Measurements from ENCODE around the gene ITPKB. TPM values are rescaled to one million over a fixed set of nuclear protein-coding genes. Genes with fewer than 3 reads are reported as not detected.

Gene ITPKB
- total and polyA plus RNA-seq, 7 experiments from 2014 or later, result 51.7 to 429 (median 177) TPM

DNA sequence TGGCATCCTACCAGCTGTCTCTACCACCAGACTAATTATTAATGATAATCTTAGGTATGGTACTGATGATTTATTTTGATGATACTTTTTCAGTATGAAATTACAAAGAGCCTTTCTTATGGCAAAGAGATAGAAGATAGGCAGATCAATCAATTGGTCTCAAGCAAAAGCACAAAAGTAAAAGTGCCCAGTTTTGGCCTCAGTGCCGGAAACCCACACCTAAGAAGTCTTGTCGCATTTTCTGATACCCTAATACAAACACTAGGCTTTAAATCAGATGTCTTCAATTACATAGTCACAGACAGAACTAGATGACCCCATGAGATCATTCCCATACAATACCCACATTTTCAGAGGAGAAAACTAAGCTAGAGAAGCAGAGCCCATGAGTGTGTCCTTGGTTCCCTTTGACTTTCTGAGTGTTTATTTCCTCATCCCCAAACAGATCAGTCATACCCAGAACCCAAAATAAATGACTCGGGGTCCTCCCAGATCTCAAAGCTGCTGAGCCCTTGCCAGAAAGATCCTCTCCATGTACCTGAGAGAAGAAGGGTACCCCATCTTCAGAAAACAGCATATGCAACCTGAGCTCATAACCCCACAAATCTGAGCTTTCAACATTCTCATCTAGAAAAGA lies 7.7 kb downstream of the ITPKB start:
- Mint-ChIP-seq H3K27me3 (no peaks in the 10 kb centered on the region), H3K4me1 (peaks cover 54 to 94% (median 67%) of the 10 kb centered on the region in 7 donors), H3K36me3 (peaks cover 25 to 82% (median 70%) of the 10 kb centered on the region in 5 donors), H3K9me3 (peaks cover 0 to 3% (median 0%) of the 10 kb centered on the region in 11 donors), H3K4me3 (peak overlapping the region; percentile 86 to 99 (median 92)), H3K27ac (peak overlapping the region; percentile 88 to 97 (median 94))
- intact Hi-C loops (cut with micrococcal nuclease), result loop anchor here (1.0 to 10.0 kb wide), 5 partner anchors 8 to 1353 kb away; partner anchors contain the start of genes ARF1 (in 1 of the 2), H3-3A (in 1 of the 2) and ITPKB (in 1 of the 2)
- Histone ChIP-seq H3K36me3 (ENCODE audit: control insufficient read depth in 2 of 3, insufficient read depth in 3 of 3, low read length in 3 of 3) (peaks cover 5 to 47% (median 35%) of the 10 kb centered on the region in 3 experiments), H3K4me3 (ENCODE audit: low read length) (peak overlapping the region; percentile 99), H3K27ac (ENCODE audit: low read depth, low read length) (peak overlapping the region; percentile 92), H3K27me3 (ENCODE audit: control insufficient read depth in 2 of 2, insufficient read depth in 2 of 2, low read length in 2 of 2) (no peaks in the 10 kb centered on the region), H3K4me1 (ENCODE audit: control insufficient read depth in 2 of 2, insufficient read depth in 2 of 2, low read length in 2 of 2) (peaks cover 39 to 61% of the 10 kb centered on the region in 2 donors), H3K9me3 (ENCODE audit: control insufficient read depth in 2 of 3, low read length in 3 of 3) (no peaks in the 10 kb centered on the region)
- CTCF ChIA-PET, result interaction anchor here (1.1 to 3.0 kb wide), 7 partner anchors 8 to 98 kb away, joined by 3 to 11 read pairs (median 8); partner anchors contain the start of gene ITPKB
- ATAC-seq (no peak), DNase-seq (peak in 1 of 9 donors; percentile 20)
- POLR2A ChIA-PET, result interaction anchor here (0.8 to 2.7 kb wide), 15 partner anchors 33 to 98 kb away, joined by 3 to 10 read pairs (median 4); no protein-coding TSS in a partner anchor

DNA sequence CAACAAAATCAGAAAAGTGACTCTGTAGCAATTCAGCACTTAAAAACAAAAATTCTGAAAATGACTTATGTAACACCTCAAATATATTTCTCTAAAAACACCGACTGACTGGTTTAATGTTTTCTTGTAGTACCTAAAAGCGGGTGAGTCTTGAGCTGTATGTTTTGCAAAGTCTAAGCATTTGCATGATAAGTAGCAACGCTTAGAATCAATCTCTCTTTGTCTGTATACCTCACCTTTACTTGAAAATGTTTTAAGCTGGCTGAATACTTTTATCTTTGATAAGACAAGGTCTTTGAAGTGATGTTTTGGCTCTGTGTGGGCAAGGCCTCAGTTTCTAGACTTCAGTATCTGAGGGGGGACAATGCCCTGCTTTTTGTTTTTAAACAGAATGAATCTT lies 8.2 kb downstream of the ITPKB start:
- peak overlapping the region; percentile 99 for H3K4me3 ChIP-seq (ENCODE audit: low read length)
- Mint-ChIP-seq H3K36me3 (peaks cover 29 to 83% (median 71%) of the 10 kb centered on the region in 5 donors), H3K27ac (peak overlapping the region; percentile 88 to 97 (median 94)), H3K27me3 (no peaks in the 10 kb centered on the region), H3K4me3 (peak overlapping the region; percentile 86 to 99 (median 92)), H3K4me1 (peaks cover 59 to 97% (median 72%) of the 10 kb centered on the region in 7 donors), H3K9me3 (peaks cover 0 to 4% (median 0%) of the 10 kb centered on the region in 11 donors)
- POLR2A ChIA-PET, result interaction anchor here (0.6 to 2.7 kb wide), 17 partner anchors 30 to 98 kb away, joined by 3 to 10 read pairs (median 3); no protein-coding TSS in a partner anchor
- intact Hi-C loops (cut with micrococcal nuclease), result loop anchor here (1.0 to 10.0 kb wide), 5 partner anchors 8 to 1354 kb away; partner anchors contain the start of genes ARF1 (in 1 of the 2), H3-3A (in 1 of the 2) and ITPKB (in 1 of the 2)
- peak in 3 of 9 donors; percentile 26 to 58 (median 43) for DNase-seq
- peak; percentile 40 for ATAC-seq
- peaks cover 5 to 47% (median 30%) of the 10 kb centered on the region in 3 experiments for H3K36me3 ChIP-seq (ENCODE audit: control insufficient read depth in 2 of 3, insufficient read depth in 3 of 3, low read length in 3 of 3)
- H3K27me3 ChIP-seq (ENCODE audit: control insufficient read depth in 2 of 2, insufficient read depth in 2 of 2, low read length in 2 of 2), result no peaks in the 10 kb centered on the region
- H3K4me1 ChIP-seq (ENCODE audit: control insufficient read depth in 2 of 2, insufficient read depth in 2 of 2, low read length in 2 of 2), result peaks cover 44 to 61% of the 10 kb centered on the region in 2 donors
- H3K27ac ChIP-seq (ENCODE audit: low read depth, low read length), result peak overlapping the region; percentile 92
- no peaks in the 10 kb centered on the region for H3K9me3 ChIP-seq (ENCODE audit: control insufficient read depth in 2 of 3, low read length in 3 of 3)
- CTCF ChIA-PET, result interaction anchor here (0.6 to 3.0 kb wide), 9 partner anchors 8 to 215 kb away, joined by 3 to 11 read pairs (median 7); partner anchors contain the start of gene ITPKB

DNA sequence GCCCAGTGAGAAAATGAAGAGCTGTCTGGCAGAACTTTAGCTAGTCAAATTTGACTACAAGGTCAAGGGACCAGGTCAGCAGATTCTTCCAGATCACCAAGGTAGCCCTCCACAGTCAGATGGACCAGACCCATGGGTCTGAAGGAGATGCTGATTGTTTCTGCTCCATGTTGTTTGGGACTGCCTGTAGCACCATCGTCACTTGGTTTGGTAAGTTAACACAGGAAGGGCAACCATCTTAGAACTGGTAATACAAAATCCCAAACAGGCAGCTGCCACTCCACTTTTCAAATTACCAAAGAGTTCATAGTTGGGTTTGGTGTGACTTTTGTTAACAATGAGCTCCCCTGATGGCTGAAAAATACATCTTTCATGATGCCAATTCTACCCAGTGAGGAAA lies 9.0 kb downstream of the ITPKB start:
- Mint-ChIP-seq H3K9me3 (peaks cover 0 to 4% (median 0%) of the 10 kb centered on the region in 11 donors), H3K36me3 (peaks cover 29 to 81% (median 67%) of the 10 kb centered on the region in 5 donors), H3K27me3 (no peaks in the 10 kb centered on the region), H3K27ac (peak overlapping the region; percentile 88 to 97 (median 94)), H3K4me1 (peaks cover 67 to 97% (median 74%) of the 10 kb centered on the region in 7 donors), H3K4me3 (peak overlapping the region; percentile 86 to 99 (median 92))
- Histone ChIP-seq H3K9me3 (ENCODE audit: control insufficient read depth in 2 of 3, low read length in 3 of 3) (no peaks in the 10 kb centered on the region), H3K27ac (ENCODE audit: low read depth, low read length) (peak overlapping the region; percentile 92), H3K27me3 (ENCODE audit: control insufficient read depth in 2 of 2, insufficient read depth in 2 of 2, low read length in 2 of 2) (no peaks in the 10 kb centered on the region), H3K4me1 (ENCODE audit: control insufficient read depth in 2 of 2, insufficient read depth in 2 of 2, low read length in 2 of 2) (peaks cover 52 to 62% of the 10 kb centered on the region in 2 donors), H3K4me3 (ENCODE audit: low read length) (peak overlapping the region; percentile 99), H3K36me3 (ENCODE audit: control insufficient read depth in 2 of 3, insufficient read depth in 3 of 3, low read length in 3 of 3) (peaks cover 5 to 46% (median 22%) of the 10 kb centered on the region in 3 experiments)
- DNase-seq, result peak in 1 of 9 donors; percentile 39
- ATAC-seq, result no peak
- intact Hi-C loops (cut with micrococcal nuclease), result loop anchor here in 1 of 2 donors (10.0 kb wide), 3 partner anchors 665 to 1355 kb away; partner anchors contain the start of genes ARF1 and H3-3A
- ChIA-PET CTCF (interaction anchor here (0.6 to 3.0 kb wide), 5 partner anchors 9 to 215 kb away, joined by 3 to 11 read pairs (median 7); partner anchors contain the start of gene ITPKB), POLR2A (interaction anchor here (0.6 to 2.7 kb wide), 12 partner anchors 29 to 261 kb away, joined by 3 to 10 read pairs (median 4); no protein-coding TSS in a partner anchor)

DNA sequence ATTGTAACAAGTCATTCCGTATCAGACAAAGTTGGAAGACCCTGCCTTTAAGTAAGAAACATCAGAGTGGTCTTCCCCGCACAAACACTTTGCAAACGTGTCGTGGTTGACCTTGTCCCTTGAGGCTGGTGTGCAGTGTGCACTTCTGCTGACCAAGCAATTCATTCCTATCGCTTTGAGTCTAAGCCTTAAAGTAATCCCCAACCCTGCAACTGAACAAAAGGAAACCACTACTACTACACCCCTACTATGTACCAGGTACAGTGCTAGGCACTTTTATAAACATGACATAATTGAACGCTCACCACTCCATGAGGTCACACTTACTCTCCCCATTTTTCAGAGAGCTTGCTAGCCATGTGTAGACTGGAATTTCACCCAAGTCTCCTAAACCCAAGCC lies 10.6 kb downstream of the ITPKB start:
- H3K4me3 Mint-ChIP-seq, result peak overlapping the region; percentile 82 to 99 (median 92)
- peaks cover 72 to 95% (median 83%) of the 10 kb centered on the region in 7 donors for H3K4me1 Mint-ChIP-seq
- peak overlapping the region; percentile 47 for H3K4me3 ChIP-seq (ENCODE audit: low read length)
- no peaks in the 10 kb centered on the region for H3K9me3 ChIP-seq (ENCODE audit: control insufficient read depth in 2 of 3, low read length in 3 of 3)
- no peaks in the 10 kb centered on the region for H3K27me3 ChIP-seq (ENCODE audit: control insufficient read depth in 2 of 2, insufficient read depth in 2 of 2, low read length in 2 of 2)
- peaks cover 68 to 73% of the 10 kb centered on the region in 2 donors for H3K4me1 ChIP-seq (ENCODE audit: control insufficient read depth in 2 of 2, insufficient read depth in 2 of 2, low read length in 2 of 2)
- ChIA-PET POLR2A (interaction anchor here (1.9 kb wide), 1 partner anchor 39 kb away, joined by 8 read pairs; no protein-coding TSS in a partner anchor), CTCF (interaction anchor here (0.7 to 1.4 kb wide), 6 partner anchors 16 to 320 kb away, joined by 3 to 5 read pairs (median 4); partner anchors contain the start of gene PARP1)
- H3K36me3 Mint-ChIP-seq, result peaks cover 23 to 76% (median 56%) of the 10 kb centered on the region in 5 donors
- H3K27ac Mint-ChIP-seq, result peak overlapping the region; percentile 88 to 97 (median 94)
- H3K9me3 Mint-ChIP-seq, result peaks cover 0 to 10% (median 0%) of the 10 kb centered on the region in 11 donors
- DNase-seq, result peak in 2 of 9 donors; percentile 14 to 25
- peak overlapping the region; percentile 92 for H3K27ac ChIP-seq (ENCODE audit: low read depth, low read length)
- peaks cover 5 to 33% (median 16%) of the 10 kb centered on the region in 3 experiments for H3K36me3 ChIP-seq (ENCODE audit: control insufficient read depth in 2 of 3, insufficient read depth in 3 of 3, low read length in 3 of 3)
- no peaks in the 10 kb centered on the region for H3K27me3 Mint-ChIP-seq
- ATAC-seq, result peak; percentile 17
- intact Hi-C loops (cut with micrococcal nuclease), result no loop called here

DNA sequence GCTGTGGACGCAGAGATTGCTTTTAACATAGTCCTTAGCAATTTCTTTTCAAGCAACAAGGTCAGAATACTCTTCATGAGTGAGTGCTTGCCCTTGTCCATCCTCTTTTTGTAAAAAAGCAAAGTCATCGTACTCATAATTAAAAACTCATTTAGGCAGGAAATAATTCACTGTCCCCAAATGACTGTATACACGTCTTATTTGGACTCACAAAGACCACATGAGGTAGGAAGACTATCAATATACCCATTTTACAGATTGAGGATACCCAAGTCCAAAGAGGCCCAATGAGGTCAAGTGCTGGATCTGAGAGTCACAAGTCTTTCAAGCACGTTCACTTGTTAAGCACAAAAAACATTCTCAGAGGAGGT lies 13.2 kb downstream of the ITPKB start:
- ATAC-seq (no peak), DNase-seq (peak in 3 of 9 donors; percentile 0 to 9 (median 9))
- peak overlapping the region; percentile 88 to 97 (median 94) for H3K27ac Mint-ChIP-seq
- peaks cover 0 to 10% (median 0%) of the 10 kb centered on the region in 11 donors for H3K9me3 Mint-ChIP-seq
- peaks cover 78 to 99% (median 89%) of the 10 kb centered on the region in 7 donors for H3K4me1 Mint-ChIP-seq
- POLR2A ChIA-PET, result interaction anchor here (0.9 to 1.4 kb wide), 2 partner anchors 84 to 85 kb away, joined by 4 to 5 read pairs; no protein-coding TSS in a partner anchor
- Histone ChIP-seq H3K27ac (ENCODE audit: low read depth, low read length) (peak overlapping the region; percentile 92), H3K27me3 (ENCODE audit: control insufficient read depth in 2 of 2, insufficient read depth in 2 of 2, low read length in 2 of 2) (no peaks in the 10 kb centered on the region), H3K4me3 (ENCODE audit: low read length) (peak overlapping the region; percentile 51), H3K36me3 (ENCODE audit: control insufficient read depth in 2 of 3, insufficient read depth in 3 of 3, low read length in 3 of 3) (peaks cover 5 to 38% (median 10%) of the 10 kb centered on the region in 3 experiments), H3K9me3 (ENCODE audit: control insufficient read depth in 2 of 3, low read length in 3 of 3) (no peaks in the 10 kb centered on the region), H3K4me1 (ENCODE audit: control insufficient read depth in 2 of 2, insufficient read depth in 2 of 2, low read length in 2 of 2) (peaks cover 84 to 86% of the 10 kb centered on the region in 2 donors)
- H3K36me3 Mint-ChIP-seq, result peaks cover 15 to 60% (median 48%) of the 10 kb centered on the region in 5 donors
- peak overlapping the region; percentile 56 to 99 (median 92) for H3K4me3 Mint-ChIP-seq
- H3K27me3 Mint-ChIP-seq, result no peaks in the 10 kb centered on the region
- CTCF ChIA-PET, result interaction anchor here (0.6 to 1.1 kb wide), 3 partner anchors 10 to 104 kb away, joined by 3 to 4 read pairs (median 4); no protein-coding TSS in a partner anchor
- intact Hi-C loops (cut with micrococcal nuclease), result no loop called here

Data from naive thymus-derived CD4-positive, alpha-beta T cell (primary cell).